Stimulated activated memory B cell treated with anti-CD40 and anti-IgM and Interleukin-4, amounts not matched to agents 10 μg/mL and 1 μg/mL and 100 μg/mL, for 72 hours (primary cell): Measurements from ENCODE around the gene ADH7.

Source experiments
- ATAC-seq: fragments of 150-1000 bp; cut with Tn5 transposase; 2 replicates; pipeline ENCODE4 v1.10.0; 2021
- H3K27ac Mint-ChIP-seq: one replicate; pipeline ENCODE4 v1.8.0; 2022; ENCODE audit warnings: mild to moderate bottlenecking, mixed read lengths
- H3K27me3 Mint-ChIP-seq: one replicate; pipeline ENCODE4 v1.8.0; 2022; ENCODE audit warnings: mixed read lengths
- H3K36me3 Mint-ChIP-seq: one replicate; pipeline ENCODE4 v1.8.0; 2022; ENCODE audit warnings: mixed read lengths
- H3K4me1 Mint-ChIP-seq: one replicate; pipeline ENCODE4 v1.8.0; 2022; ENCODE audit warnings: mixed read lengths
- H3K4me3 Mint-ChIP-seq: one replicate; pipeline ENCODE4 v1.8.0; 2022; ENCODE audit warnings: mild to moderate bottlenecking, moderate library complexity, mixed read lengths
- H3K9me3 Mint-ChIP-seq: one replicate; pipeline ENCODE4 v1.8.0; 2022; ENCODE audit warnings: mixed read lengths

Gene ADH7

DNA sequence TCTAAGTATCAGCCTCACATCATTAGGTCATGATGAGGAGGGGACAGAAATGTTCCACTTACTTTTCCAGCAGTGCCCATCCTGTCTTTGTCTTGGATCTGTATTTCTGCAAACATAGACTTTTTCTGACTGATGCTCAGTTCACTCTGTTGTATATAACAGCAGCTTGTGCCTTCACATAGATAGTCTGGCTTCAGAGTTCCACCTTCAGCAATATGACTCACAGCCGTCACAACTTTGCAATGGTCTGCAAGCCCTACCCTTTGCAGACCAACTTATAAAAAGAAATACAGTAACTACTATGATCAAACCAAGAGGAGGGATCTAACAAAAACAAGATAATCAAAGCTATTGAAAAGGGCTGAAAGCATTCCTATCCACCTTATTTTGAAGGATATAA is at the start of gene ADH7:
TSS of gene ADH7 (minus strand) at position 189 of the 400 bp plus-strand sequence. CDS start at position 80, 109 bp downstream.
- Mint-ChIP-seq H3K36me3 (no peaks in the 10 kb centered on the region), H3K9me3 (no peaks in the 10 kb centered on the region), H3K27me3 (peaks cover 7% of the 10 kb centered on the region), H3K4me3 (no peak within 1 kb of the TSS), H3K4me1 (no peaks in the 10 kb centered on the region), H3K27ac (no peak within 1 kb of the TSS)
- ATAC-seq, result no peak

GRCh38 chr4:99483636-99484035 is 48.5 kb upstream of the ADH7 start:
- H3K36me3 Mint-ChIP-seq, result no peaks in the 10 kb centered on the region
- peaks cover 15% of the 10 kb centered on the region for H3K27me3 Mint-ChIP-seq
- no peak for ATAC-seq
- H3K27ac Mint-ChIP-seq, result no peak overlapping the region
- peaks cover 11% of the 10 kb centered on the region for H3K9me3 Mint-ChIP-seq
- H3K4me1 Mint-ChIP-seq, result no peaks in the 10 kb centered on the region
- no peak overlapping the region for H3K4me3 Mint-ChIP-seq

DNA sequence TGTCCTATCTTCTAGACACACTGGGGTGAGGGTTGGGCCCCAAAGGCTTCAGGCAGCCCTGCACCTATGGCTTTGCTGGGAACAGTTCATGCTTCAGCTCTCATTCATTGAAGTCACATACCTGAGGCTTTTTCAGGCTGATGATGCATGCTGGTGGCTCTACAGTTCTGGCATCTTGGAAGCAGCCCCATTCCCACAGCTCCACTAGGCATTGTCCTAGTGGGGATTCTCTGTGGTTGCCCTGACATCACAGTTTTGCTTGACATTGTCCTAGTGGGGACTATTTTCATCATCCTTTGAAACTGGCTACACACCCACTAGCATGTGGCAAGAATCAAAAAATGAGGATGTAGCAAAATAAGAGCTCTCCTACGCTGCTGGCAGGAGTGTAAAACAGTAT is 38.0 kb upstream of the ADH7 start:
- peaks cover 27% of the 10 kb centered on the region for H3K27me3 Mint-ChIP-seq
- H3K4me3 Mint-ChIP-seq, result no peak overlapping the region
- no peaks in the 10 kb centered on the region for H3K9me3 Mint-ChIP-seq
- H3K4me1 Mint-ChIP-seq, result no peaks in the 10 kb centered on the region
- no peak for ATAC-seq
- no peaks in the 10 kb centered on the region for H3K36me3 Mint-ChIP-seq
- H3K27ac Mint-ChIP-seq, result no peak overlapping the region

- Mint-ChIP-seq H3K27me3 (peaks cover 35% of the 10 kb centered on the region), H3K4me3 (no peak overlapping the region), H3K27ac (no peak overlapping the region), H3K36me3 (no peaks in the 10 kb centered on the region), H3K9me3 (no peaks in the 10 kb centered on the region), H3K4me1 (no peaks in the 10 kb centered on the region)
- ATAC-seq, result no peak
Observed at GRCh38 chr4:99471896-99472295, 36.8 kb upstream of the ADH7 start.

- Mint-ChIP-seq H3K9me3 (no peaks in the 10 kb centered on the region), H3K4me3 (no peak overlapping the region), H3K4me1 (no peaks in the 10 kb centered on the region), H3K27ac (no peak overlapping the region), H3K36me3 (no peaks in the 10 kb centered on the region), H3K27me3 (peaks cover 35% of the 10 kb centered on the region)
- no peak for ATAC-seq
Observed at GRCh38 chr4:99471349-99471748, 36.2 kb upstream of the ADH7 start.

GRCh38 chr4:99468889-99469288 is 33.7 kb upstream of the ADH7 start:
- ATAC-seq, result no peak
- Mint-ChIP-seq H3K27ac (no peak overlapping the region), H3K4me1 (no peaks in the 10 kb centered on the region), H3K27me3 (peaks cover 42% of the 10 kb centered on the region), H3K36me3 (no peaks in the 10 kb centered on the region), H3K4me3 (no peak overlapping the region), H3K9me3 (no peaks in the 10 kb centered on the region)

GRCh38 chr4:99467887-99468286 is 32.7 kb upstream of the ADH7 start:
- Mint-ChIP-seq H3K27ac (no peak overlapping the region), H3K27me3 (peaks cover 38% of the 10 kb centered on the region)
- ATAC-seq, result no peak

DNA sequence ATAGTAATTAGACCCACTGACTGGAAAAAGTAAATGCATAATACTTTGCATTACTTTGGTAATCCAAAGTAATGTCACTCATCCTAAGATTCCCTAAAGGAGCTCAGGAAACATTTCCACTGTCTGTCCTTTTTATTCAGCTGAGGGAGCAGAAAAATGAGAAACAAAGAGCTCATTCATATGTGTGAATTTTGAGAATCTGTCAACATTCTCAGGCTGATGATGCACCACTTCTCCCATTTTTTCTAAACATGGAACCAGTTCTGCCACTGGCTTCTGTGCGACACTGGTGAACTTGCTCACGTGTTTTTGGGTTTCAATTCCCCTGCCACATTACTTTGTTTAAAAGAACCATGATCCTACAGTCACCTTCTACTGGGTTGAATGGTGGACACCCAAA is 28.4 kb upstream of the ADH7 start:
- Mint-ChIP-seq H3K9me3 (no peaks in the 10 kb centered on the region), H3K4me3 (no peak overlapping the region), H3K27ac (no peak overlapping the region), H3K27me3 (peaks cover 35% of the 10 kb centered on the region), H3K36me3 (no peaks in the 10 kb centered on the region), H3K4me1 (no peaks in the 10 kb centered on the region)
- no peak for ATAC-seq

More at GRCh38 chr4:99467887-99468286, 32.7 kb upstream of the ADH7 start:
- no peaks in the 10 kb centered on the region for H3K9me3 Mint-ChIP-seq
- no peaks in the 10 kb centered on the region for H3K36me3 Mint-ChIP-seq
- H3K4me3 Mint-ChIP-seq, result no peak overlapping the region
- H3K4me1 Mint-ChIP-seq, result no peaks in the 10 kb centered on the region

DNA sequence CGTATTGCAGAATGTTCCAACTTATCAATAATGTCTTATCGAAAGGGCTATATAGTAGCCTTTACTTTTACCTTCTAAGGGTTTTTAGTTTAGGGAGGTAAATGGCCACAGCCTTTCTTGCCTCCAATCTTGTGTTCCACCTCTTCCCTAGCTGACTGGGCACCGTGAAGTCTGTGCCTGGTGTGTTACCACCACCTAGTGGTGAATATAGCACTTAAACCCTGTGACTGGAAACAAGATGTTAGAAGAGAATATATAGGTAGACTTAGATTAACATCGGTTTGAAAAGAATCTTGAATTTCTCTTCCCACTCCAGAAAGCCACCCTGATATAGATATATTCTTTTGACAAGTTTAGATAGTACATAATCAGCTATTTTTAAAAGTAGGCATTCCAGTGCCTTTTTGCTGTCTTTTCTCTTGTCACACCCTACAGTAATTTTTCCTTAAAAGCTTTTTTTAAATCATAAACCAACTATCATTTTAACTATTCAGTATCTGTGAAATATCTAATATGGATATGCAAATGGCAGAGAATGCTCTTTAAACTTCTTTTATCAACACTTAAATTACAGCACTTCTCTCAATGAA is 27.8 kb upstream of the ADH7 start:
- Mint-ChIP-seq H3K4me1 (no peaks in the 10 kb centered on the region), H3K27me3 (peaks cover 29% of the 10 kb centered on the region), H3K27ac (no peak overlapping the region), H3K9me3 (no peaks in the 10 kb centered on the region), H3K36me3 (no peaks in the 10 kb centered on the region), H3K4me3 (no peak overlapping the region)
- peak; percentile 77 for ATAC-seq

- ATAC-seq, result no peak
- H3K27me3 Mint-ChIP-seq, result peaks cover 22% of the 10 kb centered on the region
- H3K9me3 Mint-ChIP-seq, result no peaks in the 10 kb centered on the region
- no peak overlapping the region for H3K4me3 Mint-ChIP-seq
- no peaks in the 10 kb centered on the region for H3K4me1 Mint-ChIP-seq
- H3K36me3 Mint-ChIP-seq, result no peaks in the 10 kb centered on the region
- no peak overlapping the region for H3K27ac Mint-ChIP-seq
Observed at GRCh38 chr4:99461623-99462401, 26.7 kb upstream of the ADH7 start.

- H3K36me3 Mint-ChIP-seq, result no peaks in the 10 kb centered on the region
- ATAC-seq, result no peak
- no peak overlapping the region for H3K4me3 Mint-ChIP-seq
- no peaks in the 10 kb centered on the region for H3K4me1 Mint-ChIP-seq
- H3K27me3 Mint-ChIP-seq, result peaks cover 28% of the 10 kb centered on the region
- no peak overlapping the region for H3K27ac Mint-ChIP-seq
- H3K9me3 Mint-ChIP-seq, result no peaks in the 10 kb centered on the region
Observed at GRCh38 chr4:99459546-99460042, 24.5 kb upstream of the ADH7 start.

DNA sequence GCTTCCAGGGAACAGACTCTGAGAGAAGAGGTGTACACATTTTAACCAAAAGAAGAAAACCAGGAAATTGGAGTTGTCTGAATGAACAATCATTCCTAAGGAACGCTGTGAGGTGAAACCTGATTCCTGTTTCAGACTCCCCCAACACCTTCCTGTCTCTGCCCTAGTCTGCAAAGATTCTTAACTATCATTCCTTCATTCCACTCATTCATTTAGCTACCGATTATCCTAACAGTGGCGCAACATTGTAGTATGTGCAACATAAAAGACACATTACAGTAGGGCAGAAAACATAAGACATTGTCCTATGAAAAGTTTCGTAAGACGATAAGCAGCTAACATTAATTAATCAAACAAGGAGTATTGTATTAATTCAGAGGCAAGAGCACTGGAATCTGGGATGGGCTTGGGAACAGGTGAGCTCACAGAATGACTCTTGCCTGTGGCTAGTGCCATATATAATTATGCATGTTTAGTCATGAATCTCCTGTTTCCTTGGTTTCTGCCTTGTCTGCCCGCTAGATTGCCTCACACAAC is 23.8 kb upstream of the ADH7 start:
- Mint-ChIP-seq H3K36me3 (no peaks in the 10 kb centered on the region), H3K4me1 (no peaks in the 10 kb centered on the region), H3K27me3 (peaks cover 23% of the 10 kb centered on the region), H3K27ac (no peak overlapping the region), H3K9me3 (no peaks in the 10 kb centered on the region), H3K4me3 (no peak overlapping the region)
- ATAC-seq, result no peak

DNA sequence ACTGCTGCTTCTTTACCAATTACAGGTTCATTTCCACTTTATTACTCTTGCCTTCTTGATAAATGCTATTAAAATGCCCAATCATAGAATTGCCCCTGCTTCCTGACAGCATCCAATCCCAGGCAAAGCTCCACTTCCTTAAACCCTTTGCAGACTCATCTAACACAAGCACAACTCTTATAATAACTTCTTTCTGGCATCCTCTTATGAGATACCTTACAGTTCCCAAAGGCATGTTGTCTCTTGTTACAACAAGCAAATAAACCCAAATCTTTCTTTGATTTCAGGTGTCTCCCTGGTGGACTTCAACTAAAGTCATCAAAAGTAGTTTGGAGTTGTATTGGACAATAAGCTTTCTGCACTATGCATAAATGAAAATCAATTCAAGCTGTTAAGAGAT is 22.5 kb upstream of the ADH7 start:
- H3K4me1 Mint-ChIP-seq, result no peaks in the 10 kb centered on the region
- no peaks in the 10 kb centered on the region for H3K36me3 Mint-ChIP-seq
- no peak for ATAC-seq
- peaks cover 6% of the 10 kb centered on the region for H3K9me3 Mint-ChIP-seq
- peaks cover 31% of the 10 kb centered on the region for H3K27me3 Mint-ChIP-seq
- H3K4me3 Mint-ChIP-seq, result no peak overlapping the region
- H3K27ac Mint-ChIP-seq, result no peak overlapping the region

DNA sequence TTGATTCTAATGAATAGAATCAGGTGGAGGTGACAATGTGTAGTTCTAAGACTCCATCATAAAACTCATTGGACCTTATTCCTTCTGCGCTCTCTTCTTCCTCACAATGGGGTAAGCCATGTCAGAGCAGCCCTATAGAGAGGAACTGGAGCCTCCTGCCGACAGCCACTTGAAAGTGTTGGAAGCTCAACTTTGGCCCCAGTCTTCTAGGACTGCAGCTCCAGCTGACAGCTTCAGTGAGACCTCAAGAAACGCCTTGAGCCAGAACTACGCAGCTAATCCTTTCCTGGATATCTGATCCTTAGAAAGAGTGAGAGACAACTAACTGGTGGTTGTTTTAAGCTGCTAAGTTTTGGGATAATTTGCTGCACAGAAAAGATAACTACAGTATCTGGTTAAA is 22.1 kb upstream of the ADH7 start:
- H3K4me3 Mint-ChIP-seq, result no peak overlapping the region
- H3K9me3 Mint-ChIP-seq, result peaks cover 9% of the 10 kb centered on the region
- H3K4me1 Mint-ChIP-seq, result no peaks in the 10 kb centered on the region
- no peaks in the 10 kb centered on the region for H3K36me3 Mint-ChIP-seq
- no peak for ATAC-seq
- peaks cover 35% of the 10 kb centered on the region for H3K27me3 Mint-ChIP-seq
- no peak overlapping the region for H3K27ac Mint-ChIP-seq

DNA sequence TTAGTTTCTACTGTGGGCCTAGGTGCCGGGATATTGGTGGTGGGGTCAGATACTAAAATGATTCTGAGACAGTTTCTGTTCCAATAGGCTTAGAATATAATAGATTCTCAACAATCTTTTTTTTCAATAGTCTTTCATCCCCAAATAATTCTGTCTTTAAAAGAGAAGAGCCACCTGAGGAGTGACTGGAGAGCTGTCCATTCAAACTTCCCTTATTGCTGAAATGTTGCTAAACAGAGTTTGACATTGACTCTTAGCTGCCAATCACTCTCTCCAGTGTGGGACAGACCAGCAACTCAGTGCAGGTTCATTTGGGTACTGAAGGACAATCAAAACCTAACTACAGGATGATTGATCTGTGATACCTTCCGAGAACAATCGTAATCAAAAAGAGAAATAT is 12.4 kb upstream of the ADH7 start:
- Mint-ChIP-seq H3K36me3 (no peaks in the 10 kb centered on the region), H3K4me3 (no peak overlapping the region), H3K27ac (no peak overlapping the region), H3K4me1 (peaks cover 12% of the 10 kb centered on the region), H3K9me3 (peaks cover 13% of the 10 kb centered on the region), H3K27me3 (peaks cover 4% of the 10 kb centered on the region)
- ATAC-seq, result peak; percentile 12

- Mint-ChIP-seq H3K4me3 (no peak overlapping the region), H3K4me1 (peaks cover 12% of the 10 kb centered on the region), H3K36me3 (no peaks in the 10 kb centered on the region), H3K27me3 (no peaks in the 10 kb centered on the region), H3K27ac (no peak overlapping the region), H3K9me3 (peaks cover 10% of the 10 kb centered on the region)
- peak; percentile 67 for ATAC-seq
Observed at GRCh38 chr4:99447079-99447478, 11.9 kb upstream of the ADH7 start.
